Activated gamma-delta T cell treated with anti-CD3 and anti-CD28 coated beads, Interleukin-2, amount 50 U/mL, for 16 hours (primary cell): ENCODE results near the gene SLC25A31.
A peak's percentile ranks its signal among the peaks of the same experiment; 100 is the strongest.

Experiments
- DNase-seq: peaks from one replicate; pipeline ENCODE4 v3.0.0-alpha.2; 2020; ENCODE audit warnings: low read depth

Gene SLC25A31

DNA sequence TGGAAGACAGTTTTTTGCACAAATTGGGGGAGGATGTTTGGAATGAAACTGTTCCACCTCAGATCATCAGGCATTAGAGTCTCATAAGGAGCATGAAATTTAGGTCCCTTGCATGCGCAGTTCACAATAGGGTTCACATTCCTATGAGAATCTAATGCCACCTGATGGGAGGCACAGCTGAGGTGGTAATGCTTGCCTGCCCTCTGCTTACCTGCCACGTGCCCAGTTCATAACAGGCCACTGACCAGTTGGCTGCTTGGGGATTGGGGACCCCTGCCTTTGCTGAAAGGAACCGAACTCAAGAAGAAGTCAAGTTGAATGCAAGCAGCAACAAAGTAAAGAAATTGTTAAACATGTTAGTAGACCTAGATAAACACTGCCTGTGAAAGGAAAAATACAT is 47.3 kb downstream of the SLC25A31 start:
- DNase-seq: no peak

DNA sequence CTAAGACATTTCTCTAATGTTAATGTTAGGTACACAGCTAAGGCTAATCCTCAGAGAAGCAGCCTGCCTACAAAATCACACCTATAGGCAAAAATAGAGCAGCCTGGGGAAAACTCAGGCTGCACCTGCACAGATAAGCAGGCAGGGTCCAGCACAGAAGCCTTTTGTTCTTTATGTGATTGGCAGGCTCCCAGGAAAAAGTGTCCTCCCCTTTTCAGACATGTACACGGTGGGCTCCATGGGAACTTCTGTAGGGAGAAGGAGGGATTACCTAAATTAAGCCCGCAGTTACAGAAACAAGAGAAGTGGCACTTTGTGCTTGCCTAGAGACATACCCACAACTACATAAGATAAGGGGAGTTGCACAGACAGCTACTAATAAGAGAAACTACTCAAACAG is 47.9 kb downstream of the SLC25A31 start:
- no peak for DNase-seq

DNA sequence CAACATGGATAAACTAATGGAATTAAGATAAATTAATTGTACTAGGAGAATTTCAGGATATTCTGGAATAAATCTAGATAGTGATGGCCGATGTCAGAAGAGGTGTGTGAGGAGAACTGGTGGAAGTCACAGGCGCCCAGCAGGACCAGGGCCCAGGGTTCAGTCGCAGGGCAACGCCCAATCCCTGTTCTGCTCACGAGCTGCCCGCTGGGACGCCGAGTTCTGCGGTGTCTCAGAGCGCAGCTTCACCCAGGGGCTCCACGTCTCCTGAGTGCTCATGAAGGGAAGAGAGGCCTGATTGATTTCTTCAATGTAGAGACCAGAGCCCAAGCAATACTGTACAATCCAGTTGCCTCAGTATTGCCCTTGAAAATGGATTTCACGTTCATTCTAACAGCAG is 50.4 kb downstream of the SLC25A31 start:
- no peak for DNase-seq

DNA sequence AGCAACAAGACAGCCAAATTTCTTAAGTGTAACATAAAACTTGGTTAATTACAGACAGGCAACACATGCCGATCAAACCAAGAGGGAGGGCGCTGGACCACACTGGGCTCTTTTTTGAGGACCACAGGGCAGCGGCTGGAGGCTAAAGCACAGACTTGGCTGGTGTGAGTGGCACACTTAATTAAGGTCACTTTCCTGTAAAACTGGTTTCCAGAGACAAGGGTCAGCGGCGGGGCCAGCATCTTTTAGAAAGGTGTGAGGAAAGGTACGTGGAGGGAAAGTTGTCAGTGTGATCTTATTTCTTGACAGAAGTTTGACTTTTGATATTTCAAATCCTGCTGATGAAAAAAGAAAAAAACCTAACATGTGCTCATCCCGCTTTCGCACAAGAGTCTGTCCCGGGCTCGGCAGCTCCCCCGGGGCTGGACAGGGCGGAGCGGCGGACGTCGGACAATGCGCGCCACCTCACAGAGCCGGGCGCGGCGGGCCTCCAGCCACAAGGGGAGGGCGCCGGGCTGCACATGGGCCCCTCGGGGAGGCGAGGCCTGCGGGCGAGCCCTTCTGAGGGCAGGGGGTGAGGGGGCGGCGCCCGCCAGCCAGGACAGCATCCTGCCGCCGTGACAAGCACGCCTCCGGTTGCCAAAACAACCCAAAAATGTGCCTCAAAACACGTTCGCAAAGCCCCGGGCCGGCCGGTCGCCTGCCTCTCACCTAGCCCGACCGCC is 51.3 kb downstream of the SLC25A31 start:
- DNase-seq: no peak

DNA sequence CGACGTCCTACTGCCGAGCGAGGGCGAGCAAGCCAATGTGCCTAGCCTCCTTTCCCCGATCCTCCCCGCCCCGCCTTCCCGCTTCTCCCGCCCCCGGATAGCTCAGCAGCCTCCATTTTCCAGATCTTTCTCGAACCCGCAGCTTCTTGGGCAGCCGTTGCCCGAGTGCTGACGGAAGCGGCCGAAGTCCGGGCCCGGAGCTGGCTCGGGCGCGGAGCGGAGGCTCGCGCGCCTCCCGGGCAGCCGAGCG is 51.8 kb downstream of the SLC25A31 start:
- DNase-seq: no peak

DNA sequence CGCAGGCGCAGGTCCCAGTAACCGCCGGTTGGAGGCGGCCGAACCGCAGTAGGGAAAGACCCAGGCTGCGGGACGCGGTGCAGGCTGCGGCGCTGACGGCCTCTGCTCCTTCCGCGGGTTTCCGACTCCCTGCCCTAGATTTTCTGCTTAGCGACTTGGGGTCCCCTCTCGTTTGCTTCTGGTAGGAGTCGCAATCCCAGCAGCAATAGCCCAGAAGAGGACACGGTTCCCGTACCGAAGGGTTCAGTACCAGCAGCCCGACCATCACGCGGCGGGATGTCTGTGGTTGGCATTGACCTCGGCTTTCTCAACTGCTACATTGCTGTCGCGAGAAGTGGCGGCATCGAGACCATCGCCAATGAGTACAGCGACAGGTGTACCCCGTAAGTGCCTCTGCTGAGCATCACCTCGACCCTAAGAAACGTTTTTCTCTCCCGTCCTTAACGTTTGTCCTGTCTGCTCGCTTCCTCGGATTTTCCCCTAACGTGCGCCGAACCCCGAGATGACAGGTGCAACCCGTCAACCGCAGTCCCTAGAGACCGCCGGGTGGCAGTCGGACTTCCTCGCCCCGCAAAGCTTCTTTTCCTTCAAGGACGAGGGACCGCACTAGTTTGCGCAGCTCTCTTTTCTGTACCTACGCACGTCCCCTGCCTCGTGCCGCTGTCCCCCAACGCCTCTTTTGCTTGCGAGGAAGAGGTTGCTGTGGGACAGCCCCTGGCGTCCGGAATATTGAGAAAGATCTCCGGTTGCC is 52.2 kb downstream of the SLC25A31 start, which contains the start of gene HSPA4L:
Gene HSPA4L, plus strand, starts transcription at position 48 of the 751 bp plus-strand sequence. Its CDS starts 229 bp downstream, at position 277.
- DNase-seq: peak; percentile 2

DNA sequence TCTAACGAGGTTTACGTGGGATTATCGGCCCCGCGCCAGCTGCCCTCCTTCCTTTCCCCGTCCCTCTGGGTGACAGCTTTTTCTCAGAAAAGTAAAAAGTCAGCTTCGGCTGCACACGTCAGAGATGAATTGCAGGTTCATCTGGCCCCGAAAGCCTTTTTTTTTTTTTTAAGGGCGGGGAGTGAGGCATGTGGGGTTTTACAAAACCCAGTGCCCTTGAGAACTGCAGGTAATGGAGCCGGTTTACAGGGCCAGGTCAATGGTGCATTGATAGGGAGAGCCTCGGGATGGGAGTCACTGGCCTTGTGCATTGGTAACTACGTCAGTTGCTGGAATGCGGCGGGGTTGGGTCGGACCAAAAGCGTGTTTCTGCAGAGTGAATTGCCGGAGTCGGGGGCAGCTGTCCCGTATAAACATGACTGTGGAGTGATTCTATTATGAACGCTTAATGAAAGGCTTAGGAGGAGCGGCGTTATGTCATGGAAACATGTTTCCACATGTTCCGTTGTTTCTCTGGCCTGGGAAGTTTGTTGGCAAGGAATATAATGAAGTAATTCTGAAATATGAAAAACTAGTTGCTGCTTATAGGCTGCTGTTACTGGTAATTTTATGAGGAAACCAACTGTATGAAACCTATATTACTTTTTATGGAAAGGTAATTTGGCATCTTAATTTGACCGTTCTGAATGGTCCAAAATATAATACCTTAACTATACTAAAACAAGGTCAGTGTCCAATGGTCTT is 53.0 kb downstream of the SLC25A31 start:
- no peak for DNase-seq

DNA sequence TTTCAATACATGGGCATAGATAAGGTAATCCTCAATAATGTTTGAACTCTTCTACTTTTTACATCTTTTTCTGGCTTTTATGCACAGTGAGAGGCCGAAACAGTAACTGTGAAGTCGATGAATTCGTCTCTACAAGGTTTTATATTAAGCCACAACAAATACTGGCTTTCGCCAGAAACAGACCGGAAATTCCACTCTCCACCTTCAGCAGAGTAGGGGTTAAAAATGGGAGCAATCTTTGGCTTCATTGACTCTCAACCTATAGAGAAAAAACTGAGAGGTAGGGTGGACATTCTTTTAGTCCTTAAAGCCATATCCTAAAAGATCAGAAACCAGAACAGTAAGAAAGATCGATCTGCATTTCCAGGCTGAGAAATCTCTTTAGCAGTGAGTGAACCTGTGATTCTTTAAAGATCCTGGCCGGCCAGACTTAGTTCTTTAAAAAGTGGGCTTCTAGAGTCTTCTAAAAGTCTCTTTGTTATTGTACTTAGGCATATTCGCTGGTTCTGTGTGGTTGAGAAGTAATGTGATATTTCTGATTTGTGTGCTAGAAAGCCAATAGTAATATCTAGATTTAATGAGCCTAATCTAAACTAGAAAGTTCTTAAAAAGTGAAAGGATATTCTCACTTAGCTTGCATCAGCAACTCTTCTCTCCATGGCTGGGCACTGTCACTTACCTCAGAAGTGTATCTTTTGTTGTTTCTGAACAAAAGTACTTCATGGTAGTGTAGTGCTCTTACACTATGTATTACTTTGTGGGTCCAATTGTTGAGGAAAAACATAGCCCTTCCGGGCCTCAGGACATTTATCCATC is 54.0 kb downstream of the SLC25A31 start:
- no peak for DNase-seq

DNA sequence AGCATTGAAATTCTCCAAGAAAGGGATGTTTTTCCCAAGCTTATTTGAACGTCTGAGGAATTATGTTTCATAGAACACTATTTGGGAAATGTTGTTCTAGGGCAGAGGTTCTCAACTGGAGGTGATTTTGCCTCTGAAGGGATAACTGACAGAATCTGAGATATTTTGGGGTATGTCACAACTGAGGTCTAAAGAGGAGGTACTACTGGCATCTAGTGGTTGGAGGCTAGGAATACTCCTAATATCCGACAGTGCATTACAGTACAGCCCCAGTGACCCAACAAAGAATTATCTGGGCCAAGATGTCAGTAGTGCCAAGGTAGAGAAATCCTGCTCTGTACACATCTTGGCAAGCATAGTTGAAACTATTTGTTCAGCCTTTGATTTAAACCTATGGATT is 58.3 kb downstream of the SLC25A31 start:
- DNase-seq: no peak

DNA sequence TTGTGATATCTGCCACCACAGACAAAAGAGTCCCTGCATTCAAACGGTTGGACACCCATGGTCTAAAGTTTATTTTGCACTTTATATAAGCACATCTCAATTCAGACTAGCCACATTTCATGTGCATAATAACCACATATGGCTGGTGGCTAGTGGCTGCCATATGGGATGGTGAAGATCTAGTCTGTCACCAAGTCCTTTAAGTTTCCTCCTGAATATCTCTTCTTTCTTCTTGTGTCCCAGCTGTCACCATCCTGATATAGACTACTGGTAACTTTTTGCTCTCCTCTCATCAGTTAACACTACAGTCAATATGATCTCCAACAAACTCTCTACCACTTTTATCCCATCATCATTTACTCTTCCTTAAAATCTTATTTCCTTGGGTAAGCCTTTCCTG is 61.2 kb downstream of the SLC25A31 start:
- DNase-seq: no peak

DNA sequence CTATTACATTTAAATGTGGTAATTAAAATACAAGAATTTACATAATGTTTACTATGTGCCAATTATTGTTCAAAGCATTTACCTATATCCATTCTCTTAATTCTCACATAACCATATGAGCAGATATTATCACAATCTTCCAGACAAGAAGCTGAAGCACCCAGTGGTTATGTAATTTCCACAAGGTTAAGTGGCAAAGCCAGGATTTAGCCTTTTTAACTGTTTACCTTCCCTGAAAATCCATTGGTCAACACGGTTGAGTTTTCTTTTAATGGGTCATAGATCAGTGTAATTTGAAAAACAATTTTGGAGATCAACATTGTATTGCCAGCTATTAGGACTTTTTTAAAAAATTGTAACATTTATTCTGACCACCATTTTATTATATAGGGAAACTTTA is 63.3 kb downstream of the SLC25A31 start:
- no peak for DNase-seq

DNA sequence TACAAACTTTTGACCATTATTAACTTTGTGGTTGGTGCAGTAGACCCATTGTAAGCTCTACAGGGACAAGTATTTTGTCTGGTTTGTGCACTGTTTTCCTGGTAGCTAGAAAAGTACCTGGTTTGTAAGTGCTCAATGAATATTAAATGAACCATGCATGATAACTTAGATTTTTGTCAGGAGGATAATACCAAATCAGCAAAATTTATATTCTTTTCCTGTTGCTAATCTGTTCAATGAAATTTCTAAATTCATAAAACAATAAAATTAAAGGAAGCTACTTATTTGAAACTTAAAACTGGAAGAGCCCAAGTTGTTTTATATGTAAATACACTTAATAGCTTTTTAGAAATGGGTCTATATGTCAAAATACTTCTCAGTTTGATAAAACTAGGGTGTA is 69.5 kb downstream of the SLC25A31 start:
- no peak for DNase-seq

DNA sequence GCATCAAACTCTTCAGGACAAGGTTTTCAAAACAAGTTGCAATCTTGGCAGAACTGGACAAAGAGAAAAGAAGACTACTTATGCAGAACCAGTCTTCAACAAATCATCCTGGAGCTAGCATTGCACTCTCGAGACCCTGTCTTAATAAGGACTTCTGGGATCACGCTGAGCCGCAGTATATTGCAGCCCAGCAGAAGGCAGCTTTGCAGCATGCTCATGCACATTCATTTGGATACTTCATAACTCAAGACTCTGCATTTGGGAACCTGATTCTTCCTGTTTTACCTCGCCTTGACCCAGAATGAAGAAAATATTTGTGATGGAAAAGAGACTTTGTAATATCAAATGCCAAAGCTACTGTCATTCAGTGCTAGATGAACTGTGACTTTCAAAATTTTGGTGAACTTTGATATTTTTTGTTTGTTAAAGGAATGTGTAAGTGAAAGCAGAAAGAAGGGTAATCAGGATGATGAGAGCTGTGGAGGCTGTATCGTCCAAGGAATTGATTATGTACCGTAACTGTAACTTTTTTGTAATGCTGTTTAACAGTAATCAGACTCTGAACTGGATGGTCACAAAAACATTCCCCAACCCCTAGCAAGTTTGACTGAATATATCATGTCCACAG is 79.1 kb downstream of the SLC25A31 start:
- DNase-seq: no peak

DNA sequence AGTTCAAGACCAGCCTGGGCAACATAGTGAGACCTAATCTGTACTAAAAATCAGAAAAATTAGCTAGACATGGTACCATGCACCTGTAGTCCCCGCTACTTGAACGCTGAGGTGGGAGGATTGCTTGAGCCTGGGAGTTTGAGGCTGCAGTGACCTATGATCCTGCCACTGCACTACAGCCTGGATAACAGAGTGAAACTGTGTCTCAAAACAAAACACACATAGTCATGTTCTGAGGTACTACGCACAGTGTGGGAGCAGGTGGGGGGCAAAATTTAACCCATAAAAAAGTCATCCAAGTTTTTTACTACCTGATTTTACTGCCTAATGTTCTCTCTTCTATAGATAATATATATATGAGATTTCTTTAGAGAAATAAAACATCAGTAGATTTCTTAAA is 80.4 kb downstream of the SLC25A31 start:
- no peak for DNase-seq

DNA sequence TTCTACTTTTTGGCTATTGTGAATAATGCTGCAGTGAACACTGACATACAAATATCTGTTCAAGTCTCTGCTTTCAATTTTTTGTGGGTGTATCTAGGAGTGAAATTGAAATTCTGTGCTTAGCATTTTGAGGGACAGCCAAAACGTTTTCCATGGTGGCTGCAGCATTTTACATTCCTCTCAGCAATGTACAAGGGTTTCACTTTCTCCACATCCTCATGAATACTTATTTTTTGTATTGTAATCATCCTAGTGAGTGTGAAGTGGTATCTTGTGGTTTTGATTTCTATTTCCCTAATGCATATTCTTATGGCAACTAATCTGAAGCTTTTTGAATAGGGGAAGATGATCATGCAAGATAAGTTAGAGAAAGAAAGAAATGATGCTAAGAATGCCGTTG is 92.2 kb downstream of the SLC25A31 start:
- DNase-seq: no peak
